Gastroesophageal sphincter (tissue), 3 donors: Measurements from ENCODE around the gene ANKS4B.

Experiments
- CTCF ChIP-seq, 4 experiments: fragments of 200-600 bp in 2 of 4; fragments of 450-650 bp in 2 of 4; sonication (generic) in 1 of 4; IDR thresholded peaks; one replicate each; pipeline ENCODE4 v1.5.1; 2017 to 2019; ENCODE audit warnings: antibody characterized with exemption in 4 of 4, mild to moderate bottlenecking in 2 of 4, moderate library complexity in 2 of 4
- EP300 ChIP-seq: sonication (generic); formaldehyde crosslinking; IDR thresholded peaks from one replicate; pipeline ENCODE4 v1.6.1; 2017; ENCODE audit warnings: antibody characterized with exemption, mild to moderate bottlenecking
- POLR2A ChIP-seq, 2 donors: fragments of 450-650 bp; IDR thresholded peaks; one replicate each; pipeline ENCODE4 v1.6.1; 2017; ENCODE audit warnings: antibody characterized with exemption in 2 of 2, mild to moderate bottlenecking in 2 of 2, moderate library complexity in 1 of 2
- POLR2AphosphoS5 ChIP-seq: sonication (generic); formaldehyde crosslinking; IDR thresholded peaks from one replicate; pipeline ENCODE4 v1.6.1; 2017; ENCODE audit warnings: antibody characterized with exemption

- TF ChIP-seq CTCF (IDR thresholded peaks at IDR 0.05) (no peak), POLR2A (IDR thresholded peaks at IDR 0.05) (no peak), POLR2AphosphoS5 (no peak), EP300 (no peak)
These were observed 50.9 kb downstream of the ANKS4B start for GRCh38 chr16:21284414-21284813.
